ENCODE results near the gene CNGA2. TPM values are rescaled to one million over a fixed set of nuclear protein-coding genes. Genes with fewer than 3 reads are reported as not detected.
"Not testable (repeated sequence)": the region's sequence is repeated elsewhere in the genome, so short reads cannot be mapped to it uniquely, and the experiment has no call there.

The CNGA2 gene
- not detected for total RNA-seq

DNA sequence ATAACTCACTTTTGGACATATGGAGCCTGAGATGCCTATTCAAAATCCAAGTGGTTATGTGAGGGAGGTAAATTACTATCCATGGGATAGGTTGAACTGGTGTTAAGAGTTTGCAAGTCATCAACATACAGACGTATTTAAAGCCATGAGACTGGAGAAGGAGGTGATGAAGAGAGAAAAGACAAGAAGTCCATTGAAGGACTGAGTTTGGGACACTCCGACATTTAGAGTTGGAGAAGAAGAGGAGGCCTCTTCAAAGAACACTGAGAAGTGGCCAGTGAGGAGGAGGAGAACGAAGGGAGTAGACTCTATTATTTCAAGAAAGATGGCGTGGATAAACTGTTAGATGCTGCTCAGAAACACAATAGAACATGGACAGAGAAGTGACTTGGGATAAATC is at the start of gene CNGA2:
Gene CNGA2 (plus strand): TSS at position 301 of the 400 bp plus-strand sequence. CDS start 3,738 bp downstream, outside the sequence.
- ATAC-seq: no peak
- no peak for DNase-seq (ENCODE audit: low spot score)

DNA sequence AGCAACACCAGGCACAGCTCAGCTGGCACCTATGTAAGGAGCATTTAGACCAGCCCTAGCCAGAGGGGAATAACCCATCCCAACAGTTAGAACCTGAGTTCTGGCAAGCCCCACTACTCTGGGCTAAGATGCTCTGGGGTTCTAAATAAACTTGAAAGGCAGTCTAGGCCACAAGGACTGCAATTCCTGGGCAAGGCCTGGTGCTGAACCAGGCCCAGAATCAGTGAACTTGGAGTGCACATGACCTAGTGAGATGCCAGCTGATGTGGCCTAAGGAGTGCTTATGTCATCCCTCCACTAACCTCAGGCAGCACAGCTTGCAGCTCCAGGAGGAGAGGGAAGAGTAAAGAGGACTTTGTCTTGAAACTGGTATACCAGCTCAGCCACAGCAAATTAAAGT is 46.9 kb upstream of the CNGA2 start:
- DNase-seq (ENCODE audit: low spot score): no peak
- ATAC-seq: no peak

DNA sequence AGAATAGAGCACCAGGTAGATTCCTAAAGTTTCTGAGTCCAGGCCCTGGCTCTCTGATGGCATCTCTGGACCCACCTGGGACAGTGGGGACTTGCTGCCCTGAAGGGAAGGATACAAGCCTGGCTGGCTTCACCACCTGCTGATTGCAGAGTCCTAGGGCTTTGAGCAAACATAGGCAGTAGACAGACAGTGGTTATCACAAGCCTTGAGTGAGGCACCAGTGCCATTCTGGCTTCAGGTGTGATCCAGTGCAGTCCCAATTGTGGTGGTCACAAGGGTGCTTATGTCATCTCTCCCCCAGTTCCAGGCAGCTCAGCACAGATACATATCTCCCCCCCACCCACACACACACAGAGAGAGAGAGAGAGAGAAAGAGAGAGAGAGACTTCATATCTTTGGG is 45.9 kb upstream of the CNGA2 start:
- ATAC-seq (no peak), DNase-seq (ENCODE audit: low spot score) (no peak)

DNA sequence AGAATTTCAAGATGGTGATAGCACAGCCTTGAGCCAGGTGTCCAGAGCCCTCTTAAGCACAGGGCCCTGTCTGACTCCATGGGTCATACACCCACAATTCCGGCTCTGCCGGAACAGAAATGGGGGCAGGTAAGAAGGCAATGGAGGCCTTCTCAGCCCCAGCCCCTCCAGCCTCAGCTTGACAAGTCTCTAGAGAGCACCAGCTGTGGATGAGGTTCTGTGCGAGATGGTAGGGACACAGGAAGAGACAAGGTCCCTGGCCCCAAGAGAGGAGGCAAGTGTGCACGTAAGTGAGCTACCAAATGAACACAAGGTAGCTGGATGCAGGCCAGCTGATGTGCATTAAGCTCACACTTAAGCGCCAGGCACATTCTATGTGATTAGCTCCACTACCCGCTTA is 41.7 kb upstream of the CNGA2 start:
- no peak for ATAC-seq
- no peak for DNase-seq (ENCODE audit: low spot score)

DNA sequence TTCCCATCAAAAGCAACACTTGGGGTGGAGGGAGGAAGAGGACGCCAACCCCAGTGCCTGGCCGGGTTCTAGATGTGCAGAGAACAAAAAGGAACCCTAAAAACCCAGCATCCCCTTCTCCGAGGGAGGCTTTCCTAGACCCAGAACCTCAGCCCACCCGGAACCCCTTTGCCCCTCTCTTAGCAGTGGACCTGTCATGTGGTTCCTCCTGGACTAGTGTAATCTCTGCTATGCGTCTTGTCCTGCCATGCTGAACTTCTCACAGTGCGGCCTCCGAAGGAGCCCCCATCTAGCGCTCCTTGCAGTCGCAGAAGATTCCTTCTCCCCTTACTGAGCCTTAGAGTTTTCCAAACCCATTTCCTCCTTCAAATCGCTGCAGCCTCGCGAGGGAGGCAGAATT is 40.4 kb upstream of the CNGA2 start:
- ATAC-seq: no peak

DNA sequence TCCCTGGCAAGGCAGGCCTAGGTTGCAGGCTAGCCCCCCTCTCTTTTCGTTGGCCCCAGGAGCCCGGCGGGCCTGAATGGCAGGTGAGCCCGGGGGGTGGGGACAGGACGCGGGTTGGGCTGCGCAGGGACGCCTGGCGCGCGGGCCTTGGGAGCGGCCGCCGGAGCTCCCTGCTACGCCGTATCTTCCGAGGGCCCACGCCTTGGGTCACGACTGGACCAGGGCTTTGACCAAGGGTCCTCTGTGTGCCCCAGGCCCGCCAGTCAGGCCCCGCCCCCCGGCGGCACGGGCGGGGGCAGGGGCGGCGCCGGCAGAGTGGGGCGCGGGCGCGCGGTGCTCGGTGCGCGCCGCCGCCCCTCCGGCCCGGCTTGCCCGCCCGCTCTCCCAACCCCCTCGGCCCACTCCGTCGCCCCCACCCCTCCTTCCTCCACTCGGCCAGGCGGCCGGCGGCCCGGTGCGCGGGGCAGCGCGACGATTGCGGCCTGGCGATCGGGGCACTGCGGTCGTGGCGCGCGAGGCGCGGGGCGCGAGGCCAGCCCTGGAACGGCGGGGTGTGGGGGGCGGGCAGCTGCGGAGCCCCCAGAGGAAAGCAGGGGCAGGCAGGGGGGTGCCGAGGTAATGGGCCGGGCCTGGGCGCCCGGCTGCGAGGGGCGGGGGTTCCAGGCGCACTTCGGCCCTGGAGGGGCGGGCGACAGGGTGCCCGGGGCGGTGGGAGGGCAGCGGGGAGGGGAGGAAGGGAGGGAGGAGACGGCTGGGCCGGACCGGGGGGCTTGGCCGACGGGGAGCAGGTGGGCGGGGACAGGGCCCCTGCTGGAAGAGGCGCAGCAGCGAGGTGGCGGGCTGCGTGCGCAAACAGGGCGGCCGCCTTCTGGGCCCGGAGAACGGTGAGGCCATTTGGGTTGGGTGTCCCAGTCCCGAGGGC is 39.6 kb upstream of the CNGA2 start, which contains the start of gene PRRG3:
Gene PRRG3 (plus strand): TSS at position 798 of the 922 bp plus-strand sequence. CDS start 3,357 bp downstream, outside the sequence.
- no peak for DNase-seq (ENCODE audit: low spot score)
- ATAC-seq: no peak

More for the DNA sequence above, 40.4 kb upstream of the CNGA2 start:
- no peak for DNase-seq (ENCODE audit: low spot score)

DNA sequence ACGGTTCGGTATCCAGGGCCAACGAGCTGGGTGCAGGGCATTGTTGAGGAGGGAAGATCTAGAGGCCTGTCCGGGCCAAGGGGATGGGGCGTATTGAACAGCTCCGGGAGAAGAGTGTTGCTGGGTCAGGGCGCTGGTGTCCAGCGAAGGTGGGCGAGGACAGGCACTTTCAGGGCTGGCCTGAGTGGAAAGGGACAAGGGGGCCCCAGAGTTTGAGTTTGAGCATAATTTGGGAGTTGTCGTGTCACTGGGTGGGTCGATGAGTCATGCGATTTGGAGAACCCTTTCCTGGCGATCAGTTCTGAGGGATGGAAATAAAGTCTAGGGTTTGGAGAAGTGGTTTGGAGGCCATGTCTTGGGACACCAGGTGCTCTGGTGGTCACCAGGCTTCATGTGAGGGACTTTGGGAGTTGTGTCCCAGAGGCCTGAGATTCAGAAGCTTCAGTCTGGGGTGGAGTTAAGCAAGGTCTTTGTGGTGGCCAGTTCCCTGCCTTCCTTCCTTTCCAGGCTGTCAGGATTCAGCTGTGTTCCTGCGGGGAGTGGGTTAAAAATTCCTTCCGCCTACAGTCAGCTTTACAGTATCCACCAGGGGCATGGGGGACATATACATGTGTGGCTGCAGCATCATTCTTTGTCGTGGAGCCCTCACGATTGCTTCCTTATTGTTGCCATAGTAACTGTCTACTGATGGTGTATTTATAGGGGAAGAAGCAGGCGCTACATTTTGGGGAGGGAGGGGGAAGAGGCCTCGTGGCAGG is 38.8 kb upstream of the CNGA2 start:
- no peak for DNase-seq (ENCODE audit: low spot score)
- ATAC-seq: no peak

DNA sequence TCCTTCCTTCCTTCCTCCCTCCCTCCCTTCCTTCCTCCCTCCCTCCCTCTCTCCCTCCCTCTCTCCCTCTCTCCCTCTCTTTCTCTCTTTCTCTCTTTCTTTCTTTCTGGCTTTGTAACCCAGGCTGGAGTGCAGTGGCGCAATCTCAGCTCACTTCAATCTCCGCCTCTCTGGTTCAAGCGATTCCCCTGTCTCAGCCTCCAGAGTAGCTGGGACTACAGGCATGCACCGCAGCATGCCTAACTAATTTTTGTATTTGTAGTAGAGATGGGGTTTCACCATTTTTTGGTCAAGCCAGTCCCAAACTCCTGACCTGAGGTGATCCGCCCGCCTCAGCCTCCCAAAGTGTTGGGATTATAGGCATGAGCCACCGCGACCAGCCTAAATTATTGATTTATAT is 37.5 kb upstream of the CNGA2 start:
- not testable (repeated sequence) for DNase-seq (ENCODE audit: low spot score); ATAC-seq

DNA sequence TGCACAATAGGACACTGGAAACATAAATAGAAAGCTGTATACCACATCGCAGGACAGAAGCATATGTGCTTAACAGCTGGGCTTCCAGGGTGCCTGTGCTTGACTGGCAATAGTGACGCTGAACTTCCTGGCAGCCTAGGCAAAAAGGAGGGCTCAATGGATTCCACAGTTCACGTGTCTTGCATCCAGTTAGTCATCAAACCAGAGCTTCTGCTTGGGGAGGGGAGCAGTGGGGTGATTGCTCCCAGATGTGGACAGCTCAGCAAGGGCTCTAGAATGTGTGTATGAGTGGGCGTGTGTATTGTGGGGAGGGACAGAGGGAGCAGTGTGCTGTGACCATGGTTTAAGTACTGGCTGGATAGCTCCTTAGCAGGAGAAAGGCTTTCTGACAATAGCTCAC is 37.0 kb upstream of the CNGA2 start:
- DNase-seq (ENCODE audit: low spot score) (no peak), ATAC-seq (no peak)

DNA sequence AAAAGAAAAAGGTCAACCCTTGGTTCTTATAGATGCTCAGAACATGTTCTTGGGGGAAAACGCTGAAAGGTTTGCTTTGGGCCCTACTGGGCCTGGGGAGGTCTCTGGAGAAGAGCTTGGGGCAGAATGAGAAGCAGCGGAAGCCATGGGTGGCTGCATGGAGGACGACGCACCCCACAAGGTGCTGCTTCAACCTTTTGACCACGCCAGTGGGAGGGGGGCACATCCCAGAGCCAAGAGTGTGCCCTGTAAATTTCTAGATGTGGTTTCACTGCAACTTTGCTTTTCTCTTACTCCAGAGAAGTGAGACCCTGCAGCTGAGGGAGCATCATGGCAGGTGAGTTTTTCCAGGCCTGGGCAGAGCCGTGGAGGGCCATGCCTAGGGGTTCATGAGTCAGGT is 36.1 kb upstream of the CNGA2 start:
- ATAC-seq (no peak), DNase-seq (ENCODE audit: low spot score) (no peak)

DNA sequence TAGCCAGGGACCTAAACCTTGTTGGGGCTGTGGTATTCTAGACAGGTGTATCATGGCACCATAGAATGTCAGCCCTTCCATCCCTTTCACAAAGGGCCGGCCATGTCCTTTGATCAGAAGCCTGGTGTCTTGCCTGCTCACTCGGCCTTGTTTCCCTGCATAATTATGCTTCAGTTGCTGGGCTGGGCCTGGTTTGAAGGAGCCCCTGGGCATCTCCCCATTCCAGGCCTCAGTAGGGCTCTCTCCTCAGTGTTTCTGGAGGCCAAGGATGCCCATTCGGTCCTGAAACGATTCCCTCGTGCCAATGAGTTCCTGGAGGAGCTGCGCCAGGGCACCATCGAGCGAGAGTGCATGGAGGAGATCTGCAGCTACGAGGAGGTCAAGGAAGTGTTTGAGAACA is 34.8 kb upstream of the CNGA2 start:
- DNase-seq (ENCODE audit: low spot score) (no peak), ATAC-seq (no peak)

DNA sequence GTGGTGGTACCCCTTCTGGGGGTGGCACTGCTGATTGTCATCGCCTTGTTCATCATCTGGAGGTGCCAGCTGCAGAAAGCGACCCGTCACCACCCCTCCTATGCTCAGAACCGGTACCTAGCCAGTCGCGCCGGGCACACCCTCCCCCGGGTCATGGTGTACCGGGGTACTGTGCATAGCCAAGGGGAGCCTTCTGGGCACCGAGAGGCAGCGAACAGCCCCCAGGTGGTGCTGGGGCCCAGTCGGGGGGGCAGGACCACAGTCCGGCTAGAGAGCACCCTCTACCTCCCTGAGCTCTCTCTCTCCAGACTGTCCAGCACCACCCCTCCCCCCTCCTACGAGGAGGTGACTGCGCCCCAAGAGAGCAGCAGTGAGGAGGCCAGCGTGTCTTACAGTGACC is 34.0 kb upstream of the CNGA2 start:
- no peak for DNase-seq (ENCODE audit: low spot score)
- ATAC-seq: no peak

DNA sequence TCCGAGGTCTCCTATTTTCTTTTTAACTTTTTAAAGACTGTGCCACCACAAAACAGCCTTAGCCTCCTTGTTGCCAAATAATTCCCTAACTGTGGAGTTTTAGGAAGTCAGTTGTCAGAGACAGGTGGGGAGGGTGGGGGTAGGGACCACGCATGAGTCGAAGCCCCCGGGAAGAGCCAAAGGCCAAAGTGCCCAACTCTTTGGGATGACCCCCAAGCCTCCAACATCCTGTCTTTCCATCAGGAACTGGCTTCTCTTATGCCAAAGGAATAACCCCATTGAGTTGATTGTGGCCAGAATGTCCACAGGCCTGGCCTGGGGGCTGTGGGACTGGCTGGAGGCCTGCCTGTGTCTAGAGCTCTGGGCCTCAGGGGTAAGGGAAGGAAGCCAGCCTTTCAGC is 33.5 kb upstream of the CNGA2 start:
- no peak for DNase-seq (ENCODE audit: low spot score)
- ATAC-seq: no peak

DNA sequence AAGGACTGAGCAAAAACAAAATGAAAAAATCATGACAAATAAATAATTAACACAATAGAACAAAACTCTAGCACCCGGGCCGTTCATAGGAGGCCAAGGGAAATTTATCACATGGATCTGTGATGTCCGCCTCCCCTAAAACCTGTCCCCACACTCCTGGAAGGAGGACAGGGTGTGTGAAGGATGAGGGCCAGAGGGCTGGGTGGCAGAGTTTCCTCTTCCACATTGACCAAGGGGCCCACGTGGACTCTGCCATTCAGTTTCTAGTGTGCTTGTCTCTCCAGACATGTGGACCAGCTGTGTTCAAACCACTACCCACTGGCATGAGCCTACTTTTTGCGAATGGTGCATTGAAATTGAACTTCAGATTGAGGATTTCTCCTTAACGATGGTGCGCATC is 33.0 kb upstream of the CNGA2 start:
- DNase-seq (ENCODE audit: low spot score) (no peak), ATAC-seq (no peak)

DNA sequence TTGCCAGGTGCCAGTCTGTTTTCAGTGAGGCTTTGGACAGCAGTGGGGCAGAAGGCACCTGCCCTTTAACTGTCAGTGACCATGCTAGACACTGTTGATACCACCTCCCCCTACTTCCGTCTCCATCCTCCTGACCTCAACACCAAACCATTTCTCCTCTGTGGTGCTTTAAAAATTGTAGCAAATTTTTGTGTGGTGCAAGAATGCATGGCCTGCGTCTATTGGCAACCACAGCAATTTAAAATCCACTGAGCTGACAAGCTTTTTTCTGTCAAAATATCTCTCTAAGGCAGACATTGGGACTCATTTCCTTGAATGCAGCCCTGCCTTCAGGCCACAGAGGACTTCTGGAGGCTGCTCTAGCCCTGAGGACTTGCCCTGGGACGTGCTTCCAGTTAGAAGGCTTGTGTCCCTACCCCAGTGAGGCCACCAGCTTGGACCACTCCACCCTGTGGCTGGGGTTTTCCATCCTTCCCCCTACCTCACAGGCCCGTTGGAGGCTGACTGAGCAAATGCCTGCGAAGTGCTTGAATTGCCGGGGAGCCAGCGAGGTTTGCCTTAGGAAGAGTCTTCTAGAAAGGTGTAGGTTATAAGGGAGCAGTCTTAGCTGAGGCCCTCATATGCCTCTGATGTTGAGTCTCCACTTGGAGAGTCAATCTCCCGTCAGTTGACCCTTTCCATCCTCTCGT is 32.4 kb upstream of the CNGA2 start:
- DNase-seq (ENCODE audit: low spot score) (no peak), ATAC-seq (no peak)

DNA sequence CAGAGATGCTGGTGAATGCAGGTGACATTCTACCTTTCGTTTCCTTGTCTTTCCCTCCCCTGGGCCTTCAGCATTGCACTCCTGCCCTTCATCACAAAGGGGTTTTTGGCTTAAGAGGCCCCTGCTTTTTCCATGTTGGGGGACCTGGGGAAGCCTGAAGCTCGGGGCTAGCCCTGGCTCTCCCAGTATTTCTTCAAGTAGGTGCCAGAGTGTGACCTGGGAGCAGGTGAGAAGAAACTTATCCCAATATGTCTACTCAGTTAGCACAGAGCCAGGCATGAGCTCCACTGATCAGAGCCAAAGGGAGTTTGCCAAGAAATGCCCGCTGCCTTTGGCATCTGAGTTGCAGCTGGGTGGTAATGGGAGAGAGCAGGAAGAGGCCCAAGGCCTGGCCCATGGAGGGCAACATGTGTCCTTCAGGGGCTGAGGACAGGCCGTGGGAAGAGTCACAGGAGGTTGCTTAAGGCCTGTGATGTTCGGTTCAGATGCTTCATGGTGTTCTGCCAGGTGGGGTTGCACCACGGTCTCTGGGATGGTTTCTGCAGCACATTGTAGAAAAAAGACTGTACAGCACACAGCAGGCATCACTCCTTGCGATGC is 31.7 kb upstream of the CNGA2 start:
- ATAC-seq: no peak
- DNase-seq (ENCODE audit: low spot score): no peak

DNA sequence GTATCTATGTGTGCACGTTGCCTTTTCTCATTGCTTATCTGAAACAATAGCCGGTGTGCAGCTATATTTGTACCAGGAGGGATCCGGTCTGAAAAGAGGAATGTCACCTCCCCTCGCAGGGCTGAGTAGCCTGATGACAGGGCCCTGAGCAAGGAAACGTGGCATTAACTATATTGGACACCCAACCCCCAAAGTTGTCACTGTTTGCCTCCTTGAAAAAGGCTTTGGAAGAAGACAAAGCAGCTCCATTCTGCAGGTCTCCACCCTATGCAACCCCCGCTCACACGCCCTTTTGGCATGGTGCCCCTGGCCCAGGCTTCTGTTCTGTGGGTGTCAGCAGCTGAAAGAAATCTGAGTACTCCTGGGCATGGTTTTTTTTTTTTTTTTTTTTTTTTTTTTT is 31.1 kb upstream of the CNGA2 start:
- ATAC-seq (no peak), DNase-seq (ENCODE audit: low spot score) (no peak)

DNA sequence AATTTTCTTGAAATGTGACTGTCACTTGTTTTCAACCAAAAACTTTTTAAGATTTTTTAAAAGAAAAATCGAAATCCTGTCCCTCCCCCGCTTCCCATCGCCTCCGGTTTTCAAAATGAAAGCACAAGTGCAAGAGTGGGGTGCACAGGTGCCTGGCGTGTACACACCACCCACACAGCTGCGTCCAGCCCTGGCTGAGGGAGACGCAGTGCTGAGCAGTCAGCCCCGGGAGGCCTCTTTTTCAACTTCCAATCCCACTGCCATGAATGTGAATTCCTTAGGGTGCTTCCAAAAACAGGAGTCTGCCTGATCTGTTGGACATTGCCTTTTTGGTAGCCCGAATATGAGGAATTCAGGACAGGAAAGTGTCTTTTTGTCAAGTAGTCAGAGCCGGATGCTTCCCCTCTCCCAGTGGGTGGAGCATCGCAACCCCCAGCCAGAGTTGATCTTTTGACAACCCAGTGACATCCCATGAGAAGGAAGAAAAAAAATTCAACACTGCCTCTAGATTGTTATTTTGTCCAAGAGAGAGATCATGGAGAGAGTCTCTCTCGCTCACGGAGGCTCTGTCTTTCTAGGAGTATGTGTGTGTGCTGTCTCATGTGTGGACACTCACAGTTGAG is 30.4 kb upstream of the CNGA2 start:
- no peak for DNase-seq (ENCODE audit: low spot score)
- ATAC-seq: no peak

DNA sequence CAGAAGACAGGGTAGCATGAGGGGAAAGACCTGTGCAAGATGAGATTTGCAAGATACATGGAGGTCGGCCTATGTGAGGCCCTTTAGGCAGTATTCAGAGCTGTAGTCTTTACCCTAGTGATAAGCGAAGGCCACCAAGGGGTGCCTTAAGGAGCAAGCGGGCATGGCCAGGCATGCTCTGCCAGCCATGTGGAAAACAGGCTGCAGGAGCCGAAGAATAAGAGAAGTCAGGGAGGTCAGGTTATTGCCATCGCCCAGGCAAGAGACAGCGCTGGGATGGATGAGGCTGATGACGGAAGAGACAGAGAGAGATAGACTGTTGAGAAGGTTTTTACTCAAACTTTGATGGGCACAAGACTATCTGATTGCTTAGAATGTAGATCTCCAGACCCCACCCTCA is 25.7 kb upstream of the CNGA2 start:
- ATAC-seq (no peak), DNase-seq (ENCODE audit: low spot score) (no peak)

DNA sequence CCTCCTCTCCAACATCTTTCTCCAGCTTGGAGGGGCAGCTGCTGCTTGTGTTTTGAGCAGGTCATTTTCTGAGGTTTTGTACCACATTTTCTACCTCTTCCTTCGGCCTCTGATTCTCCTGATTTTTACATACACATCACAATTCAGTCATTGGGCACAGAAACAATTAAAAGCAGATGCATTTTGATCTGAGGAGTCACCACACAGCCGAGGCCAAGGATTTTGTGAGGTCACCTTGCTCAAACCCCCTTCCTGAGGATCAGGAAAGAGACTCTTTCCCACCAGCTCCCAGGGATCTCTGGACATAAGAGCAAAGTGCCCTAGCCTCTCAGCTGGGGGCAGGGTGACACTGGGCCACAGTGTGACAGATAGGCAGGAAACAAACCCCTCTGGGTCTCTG is 24.1 kb upstream of the CNGA2 start:
- DNase-seq (ENCODE audit: low spot score) (no peak), ATAC-seq (no peak)

DNA sequence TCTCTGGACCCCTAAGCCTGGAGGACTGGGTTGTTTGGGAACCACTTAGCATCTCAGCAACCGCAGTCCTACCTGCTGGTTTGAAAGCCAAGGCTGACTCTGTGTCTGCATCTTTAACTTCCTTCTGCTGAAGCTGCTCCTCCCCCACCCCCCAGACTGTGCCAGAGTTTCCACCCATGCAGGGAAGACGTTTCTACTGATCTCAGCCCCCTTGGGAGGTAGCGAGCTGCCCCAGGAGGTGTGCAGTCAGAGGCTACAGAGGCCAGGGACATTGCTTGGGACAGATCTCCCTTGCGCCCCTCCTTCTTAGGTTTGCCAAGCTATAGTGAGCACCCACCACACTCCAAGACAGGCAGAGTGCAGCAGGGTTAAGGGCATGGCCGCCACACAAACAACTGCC is 23.4 kb upstream of the CNGA2 start:
- no peak for ATAC-seq

More for the DNA sequence above, 23.4 kb upstream of the CNGA2 start:
- no peak for DNase-seq (ENCODE audit: low spot score)
